Measurements from ENCODE around the gene ACTR1B.
"Not testable (repeated sequence)": the region's sequence is repeated elsewhere in the genome, so short reads cannot be mapped to it uniquely, and the experiment has no call there.

Gene ACTR1B

DNA sequence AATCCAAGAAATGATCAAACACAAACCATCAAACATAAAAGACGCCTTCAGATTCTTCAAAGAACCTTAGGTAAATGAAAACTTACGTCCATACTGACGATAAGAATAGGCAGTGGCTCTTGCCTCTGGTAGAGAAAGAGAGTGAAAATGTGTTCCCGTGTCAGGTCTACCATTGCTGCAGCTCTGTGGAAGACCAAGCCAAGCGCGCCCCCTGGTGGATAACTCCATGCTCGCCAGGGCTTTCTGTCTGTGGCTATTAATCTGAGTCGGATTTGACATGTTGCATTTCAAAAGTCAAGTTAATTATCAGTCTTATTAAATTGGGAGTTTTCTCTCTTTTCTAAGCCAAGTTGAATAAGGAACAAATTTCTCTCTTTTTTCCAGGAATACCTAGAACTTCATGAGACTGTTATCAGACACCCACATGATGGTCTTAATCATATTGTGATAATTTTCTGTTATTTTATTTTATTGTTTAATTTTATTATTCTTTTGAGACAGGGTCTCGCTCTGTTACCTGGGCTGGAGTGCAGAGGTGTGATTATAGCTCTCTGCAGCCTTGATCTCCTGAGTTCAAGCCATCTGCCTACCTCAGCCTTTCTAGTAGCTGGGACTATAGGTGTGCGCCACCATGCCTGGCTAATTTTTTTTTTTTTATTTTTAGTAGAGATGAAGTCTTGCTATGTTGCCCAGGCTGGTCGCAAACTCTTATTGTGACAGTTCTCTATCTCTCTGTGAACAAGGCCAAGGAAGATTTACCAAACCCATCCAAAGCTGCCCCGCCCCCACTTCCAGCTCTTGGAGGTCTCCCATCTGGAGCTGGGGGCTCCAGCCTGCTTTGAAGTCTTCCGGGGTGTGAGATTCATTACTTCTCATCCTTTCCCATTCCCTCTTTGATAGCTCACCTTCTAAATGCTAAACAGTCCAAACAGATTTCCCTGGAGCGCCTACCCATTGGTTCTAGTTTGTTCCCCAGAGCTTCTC lies 33.7 kb upstream of the ACTR1B start:
- Histone ChIP-seq H3K36me3 (ENCODE audit: insufficient read depth, low read length) (no peaks in the 10 kb centered on the region), H3K9ac (ENCODE audit: insufficient read length) (no peak overlapping the region), H3K9me3 (ENCODE audit: low read depth, low read length) (no peaks in the 10 kb centered on the region), H3K4me3 (peak overlapping the region; percentile 51), H3K27ac (no peak overlapping the region)
- peak; percentile 52 for DNase-seq (ENCODE audit: low read depth, low spot score)
- TF ChIP-seq EZH2 (IDR thresholded peaks at IDR 0.05), result no peak
- TF ChIP-seq FOXP2 (optimal IDR thresholded peaks at IDR 0.05; ENCODE audit: control extremely low read depth, extremely low read length, insufficient read depth), result no peak
- no peak for TF ChIP-seq POLR2AphosphoS5 (IDR thresholded peaks at IDR 0.05; ENCODE audit: borderline replicate concordance, low read depth, low read length)

GRCh38 chr2:97695744-97696143 lies 31.9 kb upstream of the ACTR1B start:
- DNase-seq (ENCODE audit: low read depth, low spot score), result no peak
- no peak overlapping the region for H3K9ac ChIP-seq (ENCODE audit: insufficient read length)

DNA sequence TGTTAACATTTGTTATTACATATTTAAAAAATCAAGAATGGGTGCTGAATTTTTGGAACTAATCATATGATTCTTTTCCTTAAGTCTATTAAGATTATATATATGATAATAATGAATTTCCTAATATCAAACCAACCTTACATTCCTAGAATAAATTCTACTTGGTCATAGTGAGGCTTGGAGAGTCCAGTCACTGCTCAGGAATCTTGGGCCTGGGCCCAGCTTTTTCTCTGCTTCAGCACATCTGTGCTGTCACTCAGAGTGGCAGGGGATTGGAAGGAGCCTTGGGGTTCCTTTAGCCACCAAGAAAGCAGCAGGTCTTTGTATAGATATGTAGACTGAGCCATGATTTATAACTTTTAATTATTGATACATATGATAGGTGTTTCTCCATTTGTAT lies 29.6 kb upstream of the ACTR1B start:
- Histone ChIP-seq H3K4me3 (no peak overlapping the region), H3K9me3 (ENCODE audit: low read depth, low read length) (no peaks in the 10 kb centered on the region), H3K36me3 (ENCODE audit: insufficient read depth, low read length) (no peaks in the 10 kb centered on the region), H3K9ac (ENCODE audit: insufficient read length) (no peak overlapping the region), H3K27ac (no peak overlapping the region)
- DNase-seq (ENCODE audit: low read depth, low spot score), result no peak
- TF ChIP-seq EZH2 (IDR thresholded peaks at IDR 0.05) (no peak), FOXP2 (optimal IDR thresholded peaks at IDR 0.05; ENCODE audit: control extremely low read depth, extremely low read length, insufficient read depth) (no peak), POLR2AphosphoS5 (IDR thresholded peaks at IDR 0.05; ENCODE audit: borderline replicate concordance, low read depth, low read length) (no peak)

More at GRCh38 chr2:97695744-97696143, 31.9 kb upstream of the ACTR1B start:
- H3K4me3 ChIP-seq, result no peak overlapping the region
- no peak overlapping the region for H3K27ac ChIP-seq
- H3K36me3 ChIP-seq (ENCODE audit: insufficient read depth, low read length), result no peaks in the 10 kb centered on the region
- TF ChIP-seq POLR2AphosphoS5 (IDR thresholded peaks at IDR 0.05; ENCODE audit: borderline replicate concordance, low read depth, low read length), result no peak
- TF ChIP-seq FOXP2 (optimal IDR thresholded peaks at IDR 0.05; ENCODE audit: control extremely low read depth, extremely low read length, insufficient read depth), result no peak
- no peak for TF ChIP-seq EZH2 (IDR thresholded peaks at IDR 0.05)
- H3K9me3 ChIP-seq (ENCODE audit: low read depth, low read length), result no peaks in the 10 kb centered on the region

GRCh38 chr2:97691166-97691565 lies 27.3 kb upstream of the ACTR1B start:
- H3K9me3 ChIP-seq (ENCODE audit: low read depth, low read length), result no peaks in the 10 kb centered on the region
- no peak overlapping the region for H3K9ac ChIP-seq (ENCODE audit: insufficient read length)
- no peak overlapping the region for H3K4me3 ChIP-seq
- no peak overlapping the region for H3K27ac ChIP-seq
- TF ChIP-seq FOXP2 (optimal IDR thresholded peaks at IDR 0.05; ENCODE audit: control extremely low read depth, extremely low read length, insufficient read depth) (no peak), EZH2 (IDR thresholded peaks at IDR 0.05) (no peak), POLR2AphosphoS5 (IDR thresholded peaks at IDR 0.05; ENCODE audit: borderline replicate concordance, low read depth, low read length) (no peak)
- no peak for DNase-seq (ENCODE audit: low read depth, low spot score)
- no peaks in the 10 kb centered on the region for H3K36me3 ChIP-seq (ENCODE audit: insufficient read depth, low read length)

GRCh38 chr2:97688062-97688827 lies 24.4 kb upstream of the ACTR1B start:
- Histone ChIP-seq H3K9ac (ENCODE audit: insufficient read length) (no peak overlapping the region), H3K36me3 (ENCODE audit: insufficient read depth, low read length) (no peaks in the 10 kb centered on the region), H3K9me3 (ENCODE audit: low read depth, low read length) (no peaks in the 10 kb centered on the region), H3K27ac (no peak overlapping the region), H3K4me3 (no peak overlapping the region)
- TF ChIP-seq EZH2 (IDR thresholded peaks at IDR 0.05) (no peak), POLR2AphosphoS5 (IDR thresholded peaks at IDR 0.05; ENCODE audit: borderline replicate concordance, low read depth, low read length) (no peak), FOXP2 (optimal IDR thresholded peaks at IDR 0.05; ENCODE audit: control extremely low read depth, extremely low read length, insufficient read depth) (no peak)
- DNase-seq (ENCODE audit: low read depth, low spot score), result no peak

DNA sequence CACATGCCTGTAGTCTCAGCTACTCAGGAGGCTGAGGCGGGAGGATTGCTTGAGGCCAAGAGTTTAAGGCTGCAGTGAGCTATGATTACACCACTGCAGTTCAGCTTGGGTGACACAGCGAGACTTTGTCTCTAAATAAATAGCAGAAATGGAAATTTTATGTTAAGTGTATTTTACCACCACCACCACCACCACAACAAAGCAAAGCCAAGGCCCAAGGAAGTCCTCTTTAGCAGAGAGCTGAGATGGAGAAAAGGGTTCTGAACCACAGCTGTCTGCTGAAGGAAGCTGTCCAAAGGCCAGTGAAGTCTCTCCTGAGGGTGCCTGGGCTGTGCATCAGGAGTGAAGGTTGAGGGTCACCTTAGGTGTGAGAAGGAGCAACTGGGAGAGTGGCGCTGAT lies 23.4 kb upstream of the ACTR1B start:
- not testable (repeated sequence) for H3K9me3 ChIP-seq (ENCODE audit: low read depth, low read length); H3K36me3 ChIP-seq (ENCODE audit: insufficient read depth, low read length); H3K4me3 ChIP-seq; DNase-seq (ENCODE audit: low read depth, low spot score); H3K9ac ChIP-seq (ENCODE audit: insufficient read length); H3K27ac ChIP-seq

DNA sequence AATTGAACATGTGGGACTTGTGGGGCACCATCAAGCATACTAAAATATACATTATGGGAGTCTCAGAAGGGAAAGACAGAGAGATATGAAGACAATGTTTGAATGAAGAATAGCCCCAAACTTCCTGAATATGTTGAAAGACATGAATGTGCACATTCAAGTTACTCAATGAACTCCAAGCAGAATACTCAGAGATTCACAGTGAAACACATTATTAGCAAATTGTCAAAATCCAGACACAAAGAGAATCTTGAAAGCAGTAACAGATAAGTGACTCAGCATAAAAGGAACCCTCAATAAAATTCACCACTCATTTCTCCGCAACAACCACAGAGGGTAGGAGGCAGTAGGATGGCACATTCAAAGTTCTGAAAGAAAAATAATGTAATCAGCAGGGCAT lies 14.5 kb upstream of the ACTR1B start:
- H3K4me3 ChIP-seq, result no peak overlapping the region
- H3K9ac ChIP-seq (ENCODE audit: insufficient read length), result no peak overlapping the region
- DNase-seq (ENCODE audit: low read depth, low spot score), result no peak
- TF ChIP-seq FOXP2 (optimal IDR thresholded peaks at IDR 0.05; ENCODE audit: control extremely low read depth, extremely low read length, insufficient read depth) (no peak), EZH2 (IDR thresholded peaks at IDR 0.05) (no peak), POLR2AphosphoS5 (IDR thresholded peaks at IDR 0.05; ENCODE audit: borderline replicate concordance, low read depth, low read length) (no peak)
- H3K27ac ChIP-seq, result no peak overlapping the region
- no peaks in the 10 kb centered on the region for H3K36me3 ChIP-seq (ENCODE audit: insufficient read depth, low read length)
- H3K9me3 ChIP-seq (ENCODE audit: low read depth, low read length), result no peaks in the 10 kb centered on the region

DNA sequence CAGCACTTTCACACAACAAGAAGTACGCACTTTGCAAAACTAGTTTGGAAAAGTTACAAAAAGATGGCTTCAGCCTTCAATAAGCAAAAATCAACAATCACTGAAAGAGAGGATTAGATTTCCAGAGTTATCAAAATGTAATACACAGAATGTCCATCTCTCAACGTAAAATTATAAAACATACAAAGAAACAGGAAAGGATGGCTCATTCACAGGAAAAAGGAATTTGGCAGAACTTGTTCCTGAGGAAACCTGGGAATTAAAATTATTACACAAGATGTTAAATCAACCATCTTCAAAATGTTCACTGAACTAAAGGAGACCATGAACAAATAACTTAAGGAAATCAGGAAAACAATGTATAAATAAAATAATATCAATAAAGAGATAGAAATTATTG lies 13.6 kb upstream of the ACTR1B start:
- TF ChIP-seq POLR2AphosphoS5 (IDR thresholded peaks at IDR 0.05; ENCODE audit: borderline replicate concordance, low read depth, low read length) (no peak), FOXP2 (optimal IDR thresholded peaks at IDR 0.05; ENCODE audit: control extremely low read depth, extremely low read length, insufficient read depth) (no peak)

More for the DNA sequence above, 13.6 kb upstream of the ACTR1B start:
- no peaks in the 10 kb centered on the region for H3K36me3 ChIP-seq (ENCODE audit: insufficient read depth, low read length)
- no peak overlapping the region for H3K4me3 ChIP-seq
- no peak overlapping the region for H3K27ac ChIP-seq
- no peak overlapping the region for H3K9ac ChIP-seq (ENCODE audit: insufficient read length)
- H3K9me3 ChIP-seq (ENCODE audit: low read depth, low read length), result no peaks in the 10 kb centered on the region
- DNase-seq (ENCODE audit: low read depth, low spot score), result no peak
